ENCODE data around the gene WEE1.
"Not testable (repeated sequence)": the region's sequence is repeated elsewhere in the genome, so short reads cannot be mapped to it uniquely, and the experiment has no call there.

The WEE1 gene

DNA sequence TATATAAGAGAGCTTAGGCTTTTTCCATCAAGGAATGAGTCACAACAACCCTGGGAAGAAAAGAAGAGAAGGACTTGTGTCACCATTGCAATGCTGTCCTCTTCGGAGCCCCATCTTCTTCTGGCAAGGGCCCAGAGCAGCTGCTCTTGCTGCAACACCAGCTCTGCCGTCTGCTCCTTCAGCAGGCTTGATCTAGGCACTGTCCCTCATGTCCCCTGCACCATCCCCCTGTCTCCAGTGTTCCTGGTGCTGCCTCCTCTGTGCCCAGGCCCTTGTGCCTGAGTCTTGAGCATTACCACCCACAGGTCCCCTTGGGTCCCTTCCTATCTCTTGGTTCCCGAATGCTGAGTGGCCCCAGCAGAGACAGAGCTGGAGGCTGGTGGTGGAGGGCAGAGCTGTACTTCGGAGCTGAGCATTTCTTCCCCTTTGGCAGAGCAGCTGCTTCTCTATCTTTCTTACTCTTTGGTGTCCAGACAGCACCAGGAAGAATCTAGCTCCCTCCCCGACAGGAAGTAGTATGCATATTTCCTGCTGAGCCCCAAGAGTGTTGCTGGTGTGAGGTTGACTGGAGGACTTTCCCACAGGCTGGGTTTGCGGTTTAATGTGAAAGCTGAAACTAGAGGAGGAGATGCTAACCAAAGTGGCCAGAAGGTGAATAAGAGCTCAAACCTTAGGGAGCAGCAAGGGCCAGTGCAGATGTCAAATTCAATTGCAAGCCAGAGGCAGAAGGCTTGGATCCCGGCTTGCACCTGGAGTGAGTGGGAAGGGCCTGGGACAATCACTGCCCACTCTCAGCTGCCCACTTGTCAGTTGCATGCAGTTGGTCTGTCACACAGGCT, 27.8 kb downstream of the WEE1 start:
- H3K4me3 ChIP-seq (ENCODE audit: low read length in 2 of 2), result no peak overlapping the region

DNA sequence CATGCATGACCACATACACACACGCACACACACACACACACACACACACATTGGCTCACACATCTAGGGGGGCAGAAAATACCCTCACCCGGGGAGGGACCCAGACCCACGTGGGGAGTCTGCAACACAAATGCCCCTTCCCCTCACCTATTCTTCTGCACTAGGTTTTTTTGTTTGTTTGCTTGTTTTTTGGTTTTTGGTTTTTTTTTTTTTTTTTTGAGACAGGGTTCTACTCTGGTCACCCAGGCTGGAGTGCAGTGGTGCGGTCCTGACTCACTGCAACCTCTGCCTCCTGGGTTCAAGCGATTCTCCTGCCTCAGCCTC, 28.4 kb downstream of the WEE1 start:
- Histone ChIP-seq H3K4me3 (ENCODE audit: low read length in 2 of 2) (no peak overlapping the region), H3K36me3 (ENCODE audit: control insufficient read depth in 2 of 2, insufficient read depth in 2 of 2, low read length in 2 of 2) (no peaks in the 10 kb centered on the region), H3K27me3 (ENCODE audit: control insufficient read depth in 1 of 2, insufficient read depth in 2 of 2, low read length in 2 of 2) (no peaks in the 10 kb centered on the region), H3K9me3 (ENCODE audit: control insufficient read depth in 2 of 2, low read length in 2 of 2) (no peaks in the 10 kb centered on the region), H3K4me1 (ENCODE audit: control insufficient read depth, insufficient read depth, low read length) (no peaks in the 10 kb centered on the region), H3K9ac (ENCODE audit: low read length in 2 of 2) (no peak overlapping the region), H3K27ac (ENCODE audit: low read length) (no peak overlapping the region)

More for the DNA sequence above, 27.8 kb downstream of the WEE1 start:
- Histone ChIP-seq H3K27ac (ENCODE audit: low read length) (no peak overlapping the region), H3K9me3 (ENCODE audit: control insufficient read depth in 2 of 2, low read length in 2 of 2) (no peaks in the 10 kb centered on the region), H3K9ac (ENCODE audit: low read length in 2 of 2) (no peak overlapping the region), H3K36me3 (ENCODE audit: control insufficient read depth in 2 of 2, insufficient read depth in 2 of 2, low read length in 2 of 2) (no peaks in the 10 kb centered on the region), H3K4me1 (ENCODE audit: control insufficient read depth, insufficient read depth, low read length) (no peaks in the 10 kb centered on the region), H3K27me3 (ENCODE audit: control insufficient read depth in 1 of 2, insufficient read depth in 2 of 2, low read length in 2 of 2) (no peaks in the 10 kb centered on the region)

DNA sequence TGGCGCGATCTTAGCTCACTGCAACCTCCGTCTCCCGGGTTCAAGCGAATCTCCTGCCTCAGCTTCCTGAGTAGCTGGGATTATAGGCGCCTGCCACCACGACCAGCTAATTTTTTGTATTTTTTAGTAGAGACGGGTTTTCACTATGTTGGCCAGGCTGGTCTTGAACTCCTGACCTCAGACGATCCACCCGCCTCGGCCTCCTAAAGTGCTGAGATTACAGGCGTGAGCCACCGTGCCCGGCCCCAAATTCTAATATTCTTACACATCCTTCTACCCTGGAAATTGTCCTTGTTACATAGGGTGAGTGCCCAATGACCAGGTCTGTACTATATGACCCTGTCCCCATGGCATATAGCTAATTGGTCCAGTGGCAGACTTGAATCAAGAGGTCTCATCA, 29.7 kb downstream of the WEE1 start:
- H3K4me1 ChIP-seq (ENCODE audit: control insufficient read depth, insufficient read depth, low read length); H3K9me3 ChIP-seq (ENCODE audit: control insufficient read depth in 2 of 2, low read length in 2 of 2); H3K36me3 ChIP-seq (ENCODE audit: control insufficient read depth in 2 of 2, insufficient read depth in 2 of 2, low read length in 2 of 2); H3K27me3 ChIP-seq (ENCODE audit: control insufficient read depth in 1 of 2, insufficient read depth in 2 of 2, low read length in 2 of 2); H3K27ac ChIP-seq (ENCODE audit: low read length); H3K9ac ChIP-seq (ENCODE audit: low read length in 2 of 2); H3K4me3 ChIP-seq (ENCODE audit: low read length in 2 of 2): not testable (repeated sequence)

DNA sequence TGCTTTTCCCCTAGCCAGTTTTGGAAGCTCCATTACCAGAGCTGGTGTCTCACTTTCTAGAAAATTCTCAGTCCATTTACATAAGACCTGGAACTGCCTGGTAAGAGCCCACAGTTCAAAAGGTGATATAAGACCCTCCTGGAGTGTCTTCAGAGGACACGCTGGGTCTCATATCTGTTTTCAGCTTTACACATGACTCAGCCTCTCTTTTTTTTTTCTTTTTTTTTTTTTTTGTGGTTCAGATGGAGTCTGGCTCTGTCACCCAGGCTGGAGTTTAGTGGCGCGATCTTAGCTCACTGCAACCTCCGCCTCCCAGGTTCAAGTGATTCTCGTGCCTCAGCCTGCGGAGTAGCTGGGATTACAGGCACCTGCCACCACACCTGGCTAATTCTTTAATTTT, 30.7 kb downstream of the WEE1 start:
- Histone ChIP-seq H3K4me1 (ENCODE audit: control insufficient read depth, insufficient read depth, low read length) (no peaks in the 10 kb centered on the region), H3K27me3 (ENCODE audit: control insufficient read depth in 1 of 2, insufficient read depth in 2 of 2, low read length in 2 of 2) (no peaks in the 10 kb centered on the region)

DNA sequence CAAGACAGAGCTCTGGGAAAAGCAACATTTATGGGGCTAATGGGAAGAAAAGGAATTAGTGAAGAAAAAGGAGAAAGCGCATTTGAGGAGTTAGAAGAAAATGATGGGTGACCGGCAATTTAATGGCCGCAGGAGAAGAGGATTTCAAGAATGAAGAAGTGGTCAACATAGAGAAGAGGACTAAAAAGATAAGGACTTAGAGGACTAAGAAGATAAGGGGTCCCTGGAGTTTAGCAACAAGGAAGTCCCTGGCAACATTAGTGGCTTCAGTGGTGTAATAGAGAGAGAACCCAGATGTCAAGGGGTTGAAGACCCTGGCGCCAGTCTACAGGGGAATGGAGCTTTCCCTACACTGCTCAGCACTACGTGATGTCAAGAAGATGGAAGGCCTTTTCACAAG, 32.3 kb downstream of the WEE1 start:
- H3K27ac ChIP-seq (ENCODE audit: low read length), result no peak overlapping the region
- H3K9ac ChIP-seq (ENCODE audit: low read length in 2 of 2), result no peak overlapping the region
- no peaks in the 10 kb centered on the region for H3K9me3 ChIP-seq (ENCODE audit: control insufficient read depth in 2 of 2, low read length in 2 of 2)
- H3K4me1 ChIP-seq (ENCODE audit: control insufficient read depth, insufficient read depth, low read length), result no peaks in the 10 kb centered on the region
- no peaks in the 10 kb centered on the region for H3K27me3 ChIP-seq (ENCODE audit: control insufficient read depth in 1 of 2, insufficient read depth in 2 of 2, low read length in 2 of 2)
- H3K4me3 ChIP-seq (ENCODE audit: low read length in 2 of 2), result no peak overlapping the region
- no peaks in the 10 kb centered on the region for H3K36me3 ChIP-seq (ENCODE audit: control insufficient read depth in 2 of 2, insufficient read depth in 2 of 2, low read length in 2 of 2)

More for the DNA sequence above, 30.7 kb downstream of the WEE1 start:
- no peak overlapping the region for H3K9ac ChIP-seq (ENCODE audit: low read length in 2 of 2)
- H3K27ac ChIP-seq (ENCODE audit: low read length), result no peak overlapping the region
- no peaks in the 10 kb centered on the region for H3K9me3 ChIP-seq (ENCODE audit: control insufficient read depth in 2 of 2, low read length in 2 of 2)
- no peaks in the 10 kb centered on the region for H3K36me3 ChIP-seq (ENCODE audit: control insufficient read depth in 2 of 2, insufficient read depth in 2 of 2, low read length in 2 of 2)
- H3K4me3 ChIP-seq (ENCODE audit: low read length in 2 of 2), result no peak overlapping the region

DNA sequence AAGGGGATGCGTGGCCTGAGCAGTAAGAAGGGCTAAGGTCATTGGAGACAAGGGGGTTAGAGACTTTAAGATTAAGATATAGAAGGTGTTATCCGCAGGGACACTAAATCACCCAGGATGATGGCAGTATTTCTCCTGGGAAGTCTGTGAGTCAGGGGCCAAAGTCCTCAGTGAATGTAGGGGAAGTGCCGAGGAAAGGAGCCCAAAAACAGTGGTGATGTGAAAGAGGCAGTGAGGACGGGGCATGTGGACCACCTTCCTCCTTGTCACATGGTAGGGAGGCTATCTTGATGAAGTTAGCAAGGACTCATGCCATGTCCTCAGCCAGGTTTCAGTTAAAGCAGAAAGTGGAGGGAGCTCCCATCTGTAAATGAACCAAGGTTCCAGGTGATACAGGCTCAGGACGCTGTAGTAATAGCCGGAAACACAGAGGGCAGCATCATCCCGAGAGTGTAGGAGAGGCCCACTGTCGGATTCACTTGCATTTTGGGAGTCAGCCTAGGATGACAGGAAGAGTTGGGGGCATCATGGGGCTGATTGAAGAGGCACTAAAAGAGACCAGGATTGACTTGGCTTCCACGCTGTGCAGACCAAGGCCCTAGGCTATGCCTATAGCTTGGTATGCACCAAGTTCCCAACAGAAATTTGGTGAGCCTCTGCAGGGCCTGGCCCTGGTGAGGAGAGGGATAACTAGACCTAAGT, 33.5 kb downstream of the WEE1 start:
- no peaks in the 10 kb centered on the region for H3K36me3 ChIP-seq (ENCODE audit: control insufficient read depth in 2 of 2, insufficient read depth in 2 of 2, low read length in 2 of 2)
- no peaks in the 10 kb centered on the region for H3K27me3 ChIP-seq (ENCODE audit: control insufficient read depth in 1 of 2, insufficient read depth in 2 of 2, low read length in 2 of 2)
- H3K4me3 ChIP-seq (ENCODE audit: low read length in 2 of 2), result no peak overlapping the region
- H3K4me1 ChIP-seq (ENCODE audit: control insufficient read depth, insufficient read depth, low read length), result no peaks in the 10 kb centered on the region
- no peaks in the 10 kb centered on the region for H3K9me3 ChIP-seq (ENCODE audit: control insufficient read depth in 2 of 2, low read length in 2 of 2)
- no peak overlapping the region for H3K27ac ChIP-seq (ENCODE audit: low read length)
- no peak overlapping the region for H3K9ac ChIP-seq (ENCODE audit: low read length in 2 of 2)

DNA sequence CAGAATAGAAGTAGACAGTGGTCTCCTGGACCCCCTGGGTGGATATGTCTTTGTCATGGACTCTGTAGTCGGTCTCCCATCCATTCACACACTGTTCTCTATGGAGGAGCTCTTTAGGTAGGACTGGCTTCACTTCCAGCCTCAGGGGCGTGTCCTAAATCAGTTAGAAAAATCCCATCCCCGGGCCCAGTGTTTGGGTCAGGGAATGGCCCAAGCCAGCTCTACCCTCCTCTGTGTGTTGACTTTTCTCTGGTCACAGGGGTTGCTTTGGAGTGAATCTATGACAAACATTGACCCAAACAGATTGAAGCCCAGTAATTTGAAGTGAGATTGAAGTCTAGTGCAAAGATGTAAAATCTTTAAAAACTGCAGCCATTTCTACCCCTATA, 34.0 kb downstream of the WEE1 start:
- Histone ChIP-seq H3K9ac (ENCODE audit: low read length in 2 of 2) (no peak overlapping the region), H3K4me1 (ENCODE audit: control insufficient read depth, insufficient read depth, low read length) (no peaks in the 10 kb centered on the region), H3K27ac (ENCODE audit: low read length) (no peak overlapping the region), H3K9me3 (ENCODE audit: control insufficient read depth in 2 of 2, low read length in 2 of 2) (no peaks in the 10 kb centered on the region), H3K36me3 (ENCODE audit: control insufficient read depth in 2 of 2, insufficient read depth in 2 of 2, low read length in 2 of 2) (no peaks in the 10 kb centered on the region), H3K4me3 (ENCODE audit: low read length in 2 of 2) (no peak overlapping the region), H3K27me3 (ENCODE audit: control insufficient read depth in 1 of 2, insufficient read depth in 2 of 2, low read length in 2 of 2) (no peaks in the 10 kb centered on the region)

DNA sequence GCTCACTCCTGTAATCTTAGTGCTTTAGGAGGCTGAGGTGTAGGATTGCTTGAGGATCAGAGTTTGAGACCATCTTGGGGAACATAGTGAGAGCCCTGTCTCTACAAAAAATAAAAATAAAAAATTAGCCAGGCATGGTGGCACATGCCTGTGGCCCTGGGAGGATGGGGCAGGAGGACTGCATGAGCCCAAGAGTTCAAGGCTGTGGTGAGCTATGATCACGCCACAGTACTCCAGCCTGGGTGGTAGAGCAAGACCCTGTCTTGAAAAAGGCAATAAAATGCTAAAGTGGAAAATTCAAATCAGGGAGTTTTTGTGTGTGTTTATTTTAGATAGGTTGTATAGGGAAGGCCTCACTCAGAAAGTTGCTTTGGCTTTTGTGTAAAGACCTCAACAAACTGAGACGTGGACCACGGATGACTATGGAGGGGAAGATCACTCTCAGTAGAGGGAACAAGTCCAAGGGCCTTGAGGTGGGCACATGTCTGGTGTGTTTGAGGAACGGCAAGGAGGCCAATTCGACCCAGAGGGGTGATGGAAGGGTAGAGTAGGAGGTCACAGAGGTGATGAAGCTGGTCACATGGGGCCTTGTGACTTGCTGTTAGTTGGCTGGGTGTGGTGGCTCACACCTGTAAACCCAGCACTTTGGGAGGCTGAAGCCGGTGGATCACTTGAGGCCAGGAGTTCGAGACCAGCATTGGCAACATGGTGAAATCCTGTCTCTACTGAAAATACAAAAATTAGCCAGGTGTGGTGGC, 35.7 kb downstream of the WEE1 start:
- H3K9me3 ChIP-seq (ENCODE audit: control insufficient read depth in 2 of 2, low read length in 2 of 2), result no peaks in the 10 kb centered on the region
- H3K4me3 ChIP-seq (ENCODE audit: low read length in 2 of 2), result no peak overlapping the region
- no peak overlapping the region for H3K9ac ChIP-seq (ENCODE audit: low read length in 2 of 2)
- peaks cover 6% of the 10 kb centered on the region for H3K4me1 ChIP-seq (ENCODE audit: control insufficient read depth, insufficient read depth, low read length)
- H3K27me3 ChIP-seq (ENCODE audit: control insufficient read depth in 1 of 2, insufficient read depth in 2 of 2, low read length in 2 of 2), result no peaks in the 10 kb centered on the region
- no peaks in the 10 kb centered on the region for H3K36me3 ChIP-seq (ENCODE audit: control insufficient read depth in 2 of 2, insufficient read depth in 2 of 2, low read length in 2 of 2)
- no peak overlapping the region for H3K27ac ChIP-seq (ENCODE audit: low read length)

DNA sequence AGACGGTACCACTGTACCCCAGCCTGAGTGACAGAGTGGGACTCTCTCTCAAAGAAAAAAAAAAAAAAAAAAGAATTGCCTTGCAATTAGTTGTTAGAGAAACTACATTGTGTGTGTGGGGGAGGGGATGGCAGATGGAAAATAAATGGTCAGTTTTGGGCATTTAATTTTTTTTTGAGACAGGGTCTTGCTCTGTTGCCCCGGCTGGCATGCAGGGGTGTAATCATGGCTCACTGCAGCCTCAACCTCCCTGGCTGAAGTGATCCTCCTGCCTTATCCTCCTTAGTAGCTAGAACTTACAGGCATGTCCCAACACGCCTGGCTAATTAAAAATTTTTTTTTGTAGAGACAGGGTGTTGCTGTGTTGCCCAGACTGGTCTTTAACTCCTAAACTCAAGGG, 36.4 kb downstream of the WEE1 start:
- H3K9me3 ChIP-seq (ENCODE audit: control insufficient read depth in 2 of 2, low read length in 2 of 2), result no peaks in the 10 kb centered on the region
- no peak overlapping the region for H3K27ac ChIP-seq (ENCODE audit: low read length)
- H3K36me3 ChIP-seq (ENCODE audit: control insufficient read depth in 2 of 2, insufficient read depth in 2 of 2, low read length in 2 of 2), result no peaks in the 10 kb centered on the region
- peaks cover 9% of the 10 kb centered on the region for H3K4me1 ChIP-seq (ENCODE audit: control insufficient read depth, insufficient read depth, low read length)
- H3K27me3 ChIP-seq (ENCODE audit: control insufficient read depth in 1 of 2, insufficient read depth in 2 of 2, low read length in 2 of 2), result no peaks in the 10 kb centered on the region
- no peak overlapping the region for H3K9ac ChIP-seq (ENCODE audit: low read length in 2 of 2)
- no peak overlapping the region for H3K4me3 ChIP-seq (ENCODE audit: low read length in 2 of 2)

DNA sequence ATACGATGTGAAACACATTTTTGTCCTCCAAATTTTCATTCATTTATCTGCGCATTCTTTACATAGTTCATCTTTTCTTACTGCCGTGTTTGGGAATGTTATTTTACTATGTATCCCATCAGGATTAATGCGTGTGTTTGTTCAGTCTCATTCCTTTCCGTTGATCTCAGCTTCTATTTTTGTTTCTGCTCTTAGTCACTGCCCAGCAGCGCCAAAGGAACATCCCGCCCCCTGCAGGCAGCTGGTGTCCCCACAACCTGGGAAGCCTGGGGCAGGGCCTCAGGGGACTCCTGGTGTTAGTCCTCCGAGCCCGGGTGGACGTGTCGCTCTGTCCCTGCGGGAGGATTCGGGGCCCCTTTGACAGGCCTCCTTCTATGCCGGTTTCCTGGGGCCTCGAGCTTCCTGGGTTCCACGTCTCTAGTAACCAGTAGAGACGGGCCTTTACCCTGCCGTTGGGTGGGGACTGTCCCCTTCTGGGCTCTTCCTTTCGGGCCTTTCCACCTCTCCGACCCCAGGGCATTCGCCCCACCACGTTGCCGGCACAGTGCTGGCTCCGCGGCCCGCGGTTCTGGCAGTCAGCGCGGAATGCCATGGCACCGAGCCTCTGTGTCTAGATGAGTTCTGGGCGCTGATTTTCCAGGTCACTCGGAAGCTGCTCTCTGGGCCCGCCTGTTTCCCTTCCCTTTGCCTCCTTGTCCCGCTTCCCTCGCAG, 39.8 kb downstream of the WEE1 start:
- H3K27me3 ChIP-seq (ENCODE audit: control insufficient read depth in 1 of 2, insufficient read depth in 2 of 2, low read length in 2 of 2), result no peaks in the 10 kb centered on the region
- peak overlapping the region; percentile 71 to 92 for H3K9ac ChIP-seq (ENCODE audit: low read length in 2 of 2)
- peak overlapping the region; percentile 99 for H3K27ac ChIP-seq (ENCODE audit: low read length)
- peaks cover 9% of the 10 kb centered on the region for H3K4me1 ChIP-seq (ENCODE audit: control insufficient read depth, insufficient read depth, low read length)
- no peaks in the 10 kb centered on the region for H3K9me3 ChIP-seq (ENCODE audit: control insufficient read depth in 2 of 2, low read length in 2 of 2)
- H3K4me3 ChIP-seq (ENCODE audit: low read length in 2 of 2), result peak overlapping the region; percentile 72 to 78
- H3K36me3 ChIP-seq (ENCODE audit: control insufficient read depth in 2 of 2, insufficient read depth in 2 of 2, low read length in 2 of 2), result no peaks in the 10 kb centered on the region

All from stomach smooth muscle (tissue), 2 donors.